Measurements from ENCODE around the gene RIN1. TPM values are rescaled to one million over a fixed set of nuclear protein-coding genes. Genes with fewer than 3 reads are reported as not detected.

The RIN1 gene
- total RNA-seq, 6 experiments from 2014 or later: 0.46 to 1.8 (median 0.94) TPM

GRCh38 chr11:66287211-66287888, 48.9 kb downstream of the RIN1 start:
- intact Hi-C loops (cut with DNase I): loop anchor here (10.0 kb wide), 1 partner anchor 63 kb away; no protein-coding TSS in a partner anchor
- DNase-seq (no peak), ATAC-seq (no peak)
- Histone ChIP-seq H3K4me1 (peaks cover 0 to 17% (median 7%) of the 10 kb centered on the region in 4 donors), H3K27me3 (no peaks in the 10 kb centered on the region), H3K36me3 (no peaks in the 10 kb centered on the region), H3K4me3 (no peak overlapping the region), H3K27ac (no peak overlapping the region), H3K9me3 (no peaks in the 10 kb centered on the region)
- 52% methylated on average over 5 of the region's 10 CpGs for WGBS (ENCODE audit: insufficient coverage, low coverage, low lambda C conversion rate, missing lambda C conversion rate)
- TF ChIP-seq CTCF (IDR thresholded peaks at IDR 0.05) (no peak), POLR2A (IDR thresholded peaks at IDR 0.05) (no peak)

GRCh38 chr11:66286699-66287098, 49.5 kb downstream of the RIN1 start:
- H3K27ac ChIP-seq: no peak overlapping the region
- DNase-seq (peak in 1 of 3 donors; percentile 39), ATAC-seq (no peak)
- H3K36me3 ChIP-seq: no peaks in the 10 kb centered on the region
- WGBS (ENCODE audit: insufficient coverage, low coverage, low lambda C conversion rate, missing lambda C conversion rate): no CpG with 5 or more reads among the region's 5 CpGs
- H3K4me3 ChIP-seq: no peak overlapping the region
- TF ChIP-seq CTCF (IDR thresholded peaks at IDR 0.05) (no peak), POLR2A (IDR thresholded peaks at IDR 0.05) (no peak)
- no peaks in the 10 kb centered on the region for H3K9me3 ChIP-seq
- H3K27me3 ChIP-seq: no peaks in the 10 kb centered on the region
- intact Hi-C loops (cut with DNase I): loop anchor here (10.0 kb wide), 1 partner anchor 62 kb away; no protein-coding TSS in a partner anchor
- peaks cover 0 to 17% (median 7%) of the 10 kb centered on the region in 4 donors for H3K4me1 ChIP-seq

- H3K27me3 ChIP-seq: no peaks in the 10 kb centered on the region
- peaks cover 0 to 17% (median 7%) of the 10 kb centered on the region in 4 donors for H3K4me1 ChIP-seq
- ATAC-seq: no peak
- 50% methylated on average over 10 of the region's 13 CpGs for WGBS (ENCODE audit: insufficient coverage, low coverage, low lambda C conversion rate, missing lambda C conversion rate)
- no peak overlapping the region for H3K27ac ChIP-seq
- H3K9me3 ChIP-seq: no peaks in the 10 kb centered on the region
- peak in 1 of 3 donors; percentile 53 for DNase-seq
- H3K4me3 ChIP-seq: no peak overlapping the region
- TF ChIP-seq CTCF (IDR thresholded peaks at IDR 0.05) (no peak), POLR2A (IDR thresholded peaks at IDR 0.05) (no peak)
- no peaks in the 10 kb centered on the region for H3K36me3 ChIP-seq
- intact Hi-C loops (cut with DNase I): loop anchor here (10.0 kb wide), 1 partner anchor 61 kb away; no protein-coding TSS in a partner anchor
These were observed 50.8 kb downstream of the RIN1 start for GRCh38 chr11:66285250-66285947.

- Histone ChIP-seq H3K4me3 (no peak overlapping the region), H3K4me1 (peaks cover 0 to 10% (median 4%) of the 10 kb centered on the region in 4 donors), H3K27me3 (no peaks in the 10 kb centered on the region), H3K27ac (no peak overlapping the region), H3K36me3 (no peaks in the 10 kb centered on the region), H3K9me3 (no peaks in the 10 kb centered on the region)
- ATAC-seq: no peak
- TF ChIP-seq CTCF (IDR thresholded peaks at IDR 0.05) (no peak), POLR2A (IDR thresholded peaks at IDR 0.05) (no peak)
- intact Hi-C loops (cut with DNase I): loop anchor here (10.0 kb wide), 1 partner anchor 60 kb away; no protein-coding TSS in a partner anchor
- WGBS (ENCODE audit: insufficient coverage, low coverage, low lambda C conversion rate, missing lambda C conversion rate): 89% methylated on average over 10 of the region's 16 CpGs
- peak in 1 of 3 donors; percentile 40 for DNase-seq
These were observed 51.6 kb downstream of the RIN1 start for GRCh38 chr11:66284526-66285078.
